Activated CD8-positive, alpha-beta T cell treated with anti-CD3 and anti-CD28 coated beads, Interleukin-2, amount 10 ng/mL, durations not matched to agents 7 days and 5 days (primary cell): ENCODE results near the gene DDIT3. TPM values are rescaled to one million over a fixed set of nuclear protein-coding genes. Genes with fewer than 3 reads are reported as not detected.

Experiments
- ATAC-seq: fragments of 150-1000 bp; cut with Tn5 transposase; one replicate; pipeline ENCODE4 v1.10.0; 2021; ENCODE audit warnings: moderate library complexity
- CTCF ChIA-PET: fragments of 350-600 bp; sonication (Branson Sonifier 250); formaldehyde crosslinking; loops from one replicate; lab custom pipeline; 2021; ENCODE audit warnings: antibody characterized with exemption; lab: Charles Lee
- POLR2A ChIA-PET: fragments of 350-600 bp; sonication (Branson Sonifier 250); formaldehyde crosslinking; loops from one replicate; lab custom pipeline; 2021; ENCODE audit warnings: antibody characterized with exemption; lab: Charles Lee
- DNase-seq: peaks from one replicate; pipeline ENCODE4 v3.0.0-alpha.2; 2020
- H3K27ac Mint-ChIP-seq: one replicate; pipeline ENCODE4 v1.8.0; 2021; ENCODE audit warnings: mild to moderate bottlenecking, mixed read lengths
- H3K27me3 Mint-ChIP-seq: one replicate; pipeline ENCODE4 v1.8.0; 2021; ENCODE audit warnings: low read depth, mixed read lengths
- H3K36me3 Mint-ChIP-seq: one replicate; pipeline ENCODE4 v1.8.0; 2021; ENCODE audit warnings: low read depth, mixed read lengths
- H3K4me1 Mint-ChIP-seq: one replicate; pipeline ENCODE4 v1.8.0; 2021; ENCODE audit warnings: low read depth, mixed read lengths
- H3K4me3 Mint-ChIP-seq: one replicate; pipeline ENCODE4 v1.8.0; 2021; ENCODE audit warnings: mild to moderate bottlenecking, mixed read lengths
- H3K9me3 Mint-ChIP-seq: one replicate; pipeline ENCODE4 v1.8.0; 2022; ENCODE audit warnings: mixed read lengths; ENCODE audit not compliant: insufficient read depth
- total RNA-seq, 2 experiments: library from RNA; stranded (reverse); gene quantifications; one replicate each; pipeline ENCODE4 v1.2.3, GENCODE V29; 2021

DDIT3 gene
- total RNA-seq, 2 experiments from 2014 or later: 14.9 to 15.0 TPM

DNA sequence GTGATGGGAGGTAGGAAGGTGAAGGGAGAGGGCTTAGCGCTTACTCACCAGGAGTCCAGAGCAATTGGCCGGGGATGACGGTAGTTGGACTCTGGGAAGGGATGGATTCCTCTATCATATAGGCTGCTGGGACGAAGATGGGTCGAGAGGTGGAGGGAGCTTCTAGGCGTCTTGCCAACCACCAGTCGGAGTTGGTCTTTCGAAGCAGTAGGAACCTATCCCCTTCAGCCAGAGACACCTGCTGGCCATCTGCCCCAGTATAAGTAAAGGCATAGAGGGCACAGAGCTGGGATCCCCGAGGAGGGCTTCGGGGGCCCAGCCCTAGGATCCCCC lies 41.3 kb downstream of the DDIT3 start:
- ATAC-seq: peak; percentile 0
- H3K36me3 Mint-ChIP-seq: peaks cover 43% of the 10 kb centered on the region
- H3K4me3 Mint-ChIP-seq: peak overlapping the region; percentile 96
- DNase-seq: no peak
- H3K27me3 Mint-ChIP-seq: no peaks in the 10 kb centered on the region
- H3K4me1 Mint-ChIP-seq: peaks cover 72% of the 10 kb centered on the region
- peak overlapping the region; percentile 99 for H3K27ac Mint-ChIP-seq
- no peaks in the 10 kb centered on the region for H3K9me3 Mint-ChIP-seq
- POLR2A ChIA-PET: interaction anchor here (1.4 to 8.0 kb wide), 6 partner anchors 9 to 45 kb away, joined by 7 to 74 read pairs (median 12); partner anchors contain the start of genes DDIT3, GLI1 and MARS1
- CTCF ChIA-PET: interaction anchor here (0.8 to 4.7 kb wide), 9 partner anchors 8 to 262 kb away, joined by 3 to 57 read pairs (median 3); partner anchors contain the start of genes DDIT3, GLI1, INHBE and MARS1

GRCh38 chr12:57477710-57478681 lies 42.3 kb downstream of the DDIT3 start:
- peak overlapping the region; percentile 96 for H3K4me3 Mint-ChIP-seq
- H3K27ac Mint-ChIP-seq: peak overlapping the region; percentile 99
- peak; percentile 54 for ATAC-seq
- DNase-seq: peak; percentile 72
- ChIA-PET POLR2A (interaction anchor here (0.5 to 8.0 kb wide), 9 partner anchors 8 to 1350 kb away, joined by 3 to 74 read pairs (median 11); partner anchors contain the start of genes DDIT3, ESYT1, GLI1 and MARS1), CTCF (interaction anchor here (0.6 to 4.7 kb wide), 16 partner anchors 9 to 263 kb away, joined by 3 to 57 read pairs (median 6); partner anchors contain the start of genes DDIT3, GLI1, INHBE and MARS1)
- H3K4me1 Mint-ChIP-seq: peaks cover 72% of the 10 kb centered on the region
- H3K36me3 Mint-ChIP-seq: peaks cover 50% of the 10 kb centered on the region
- no peaks in the 10 kb centered on the region for H3K9me3 Mint-ChIP-seq
- no peaks in the 10 kb centered on the region for H3K27me3 Mint-ChIP-seq

- ATAC-seq: peak; percentile 3
- POLR2A ChIA-PET: interaction anchor here (0.5 to 8.0 kb wide), 9 partner anchors 9 to 1349 kb away, joined by 3 to 74 read pairs (median 11); partner anchors contain the start of genes DDIT3, ESYT1, GLI1 and MARS1
These were observed 43.2 kb downstream of the DDIT3 start for GRCh38 chr12:57476993-57477709.

GRCh38 chr12:57476162-57476992 lies 43.9 kb downstream of the DDIT3 start:
- peaks cover 63% of the 10 kb centered on the region for H3K36me3 Mint-ChIP-seq
- POLR2A ChIA-PET: interaction anchor here (0.6 to 8.0 kb wide), 9 partner anchors 8 to 108 kb away, joined by 3 to 74 read pairs (median 11); partner anchors contain the start of genes DDIT3, GLI1 and MARS1
- H3K4me1 Mint-ChIP-seq: peaks cover 79% of the 10 kb centered on the region
- H3K4me3 Mint-ChIP-seq: peak overlapping the region; percentile 96
- H3K27ac Mint-ChIP-seq: peak overlapping the region; percentile 99
- CTCF ChIA-PET: interaction anchor here (0.5 to 4.7 kb wide), 16 partner anchors 10 to 252 kb away, joined by 3 to 57 read pairs (median 6); partner anchors contain the start of genes GLI1, INHBE and MARS1
- DNase-seq: peak; percentile 79
- no peaks in the 10 kb centered on the region for H3K27me3 Mint-ChIP-seq
- peak; percentile 13 for ATAC-seq
- H3K9me3 Mint-ChIP-seq: no peaks in the 10 kb centered on the region

More at GRCh38 chr12:57476993-57477709, 43.2 kb downstream of the DDIT3 start:
- H3K4me3 Mint-ChIP-seq: peak overlapping the region; percentile 96
- H3K4me1 Mint-ChIP-seq: peaks cover 79% of the 10 kb centered on the region
- CTCF ChIA-PET: interaction anchor here (0.5 to 4.7 kb wide), 20 partner anchors 10 to 253 kb away, joined by 3 to 57 read pairs (median 4); partner anchors contain the start of genes GLI1, INHBE and MARS1
- peak; percentile 38 for DNase-seq
- peak overlapping the region; percentile 99 for H3K27ac Mint-ChIP-seq
- H3K36me3 Mint-ChIP-seq: peaks cover 58% of the 10 kb centered on the region
- no peaks in the 10 kb centered on the region for H3K9me3 Mint-ChIP-seq
- H3K27me3 Mint-ChIP-seq: no peaks in the 10 kb centered on the region

DNA sequence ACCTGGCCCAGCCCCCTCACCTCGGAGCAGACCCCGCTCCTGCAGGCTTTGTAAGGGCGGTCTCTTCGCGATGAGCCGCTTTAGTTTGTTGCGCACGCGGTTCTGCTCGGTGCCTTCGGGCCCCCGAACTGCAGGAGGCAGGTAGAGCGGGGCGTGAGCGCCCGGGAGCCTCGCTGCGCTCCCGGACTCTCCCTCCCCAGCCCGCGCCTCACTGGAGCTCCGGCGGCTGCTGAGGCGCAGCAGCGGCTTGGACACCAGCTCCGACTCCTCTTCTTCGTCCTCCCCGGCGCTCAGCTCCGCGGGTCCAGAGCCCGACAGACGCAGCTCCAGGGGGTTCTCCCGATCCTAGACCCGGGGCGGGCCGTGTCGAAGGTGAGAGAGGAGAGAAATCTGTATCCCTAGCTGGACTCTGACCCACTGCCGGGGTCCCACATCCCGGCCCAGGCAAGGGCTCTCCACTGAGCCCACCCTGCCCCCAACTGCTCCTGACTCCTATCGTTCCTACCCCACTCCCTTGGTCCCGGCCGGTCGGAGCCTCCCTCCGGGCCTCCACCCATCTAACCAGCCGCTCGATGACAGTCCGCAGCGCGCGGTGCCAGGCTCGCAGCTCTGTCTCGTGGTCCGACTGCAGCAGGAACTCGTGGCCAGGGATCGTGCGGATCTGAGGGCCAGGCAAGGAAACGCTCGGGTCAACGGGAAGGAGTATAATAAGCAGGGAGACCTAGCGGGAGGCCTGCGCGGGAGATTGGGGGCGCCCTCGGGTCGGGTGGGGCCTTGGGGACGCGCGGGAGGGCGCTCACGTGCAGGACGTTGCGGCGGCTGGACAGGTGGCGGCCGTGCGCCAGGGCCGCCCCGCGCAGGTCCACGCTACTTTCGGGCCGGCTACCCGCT lies 44.8 kb downstream of the DDIT3 start:
- ChIA-PET CTCF (interaction anchor here (0.6 to 4.7 kb wide), 9 partner anchors 10 to 45 kb away, joined by 3 to 57 read pairs (median 11); partner anchors contain the start of genes DDIT3, GLI1 and MARS1), POLR2A (interaction anchor here (0.6 to 8.0 kb wide), 5 partner anchors 10 to 109 kb away, joined by 3 to 74 read pairs (median 7); partner anchors contain the start of genes GLI1 and MARS1)
- H3K4me1 Mint-ChIP-seq: peaks cover 75% of the 10 kb centered on the region
- no peaks in the 10 kb centered on the region for H3K9me3 Mint-ChIP-seq
- no peaks in the 10 kb centered on the region for H3K27me3 Mint-ChIP-seq
- DNase-seq (no peak), ATAC-seq (no peak)
- peak overlapping the region; percentile 96 for H3K4me3 Mint-ChIP-seq
- peaks cover 70% of the 10 kb centered on the region for H3K36me3 Mint-ChIP-seq
- peak overlapping the region; percentile 99 for H3K27ac Mint-ChIP-seq

DNA sequence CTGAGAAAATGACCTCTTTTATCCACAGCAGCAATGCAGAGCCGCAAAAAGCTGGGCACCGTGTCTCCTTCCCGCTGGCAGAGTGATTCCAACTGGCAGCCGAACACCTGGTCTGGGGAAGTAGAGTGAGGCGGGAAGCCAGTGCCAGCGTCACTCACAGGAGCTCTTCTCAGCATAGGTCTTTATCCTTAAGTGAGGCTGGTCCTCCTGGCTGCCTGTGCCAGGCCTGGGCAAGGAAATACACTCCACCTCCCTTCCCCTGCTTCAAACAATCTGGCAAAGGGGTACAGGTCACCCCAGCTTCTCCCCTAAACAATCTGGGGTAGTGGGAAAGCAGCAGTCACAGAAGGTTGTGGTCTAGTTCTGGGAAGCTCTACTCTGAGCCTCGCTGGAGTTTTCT lies 45.5 kb downstream of the DDIT3 start:
- Mint-ChIP-seq H3K4me3 (peak overlapping the region; percentile 48), H3K27me3 (no peaks in the 10 kb centered on the region), H3K4me1 (peaks cover 69% of the 10 kb centered on the region), H3K36me3 (peaks cover 74% of the 10 kb centered on the region), H3K9me3 (no peaks in the 10 kb centered on the region), H3K27ac (peak overlapping the region; percentile 14)
- ATAC-seq (no peak), DNase-seq (no peak)
- CTCF ChIA-PET: interaction anchor here (4.1 to 4.6 kb wide), 2 partner anchors 12 to 16 kb away, joined by 24 to 48 read pairs; partner anchors contain the start of gene GLI1
- POLR2A ChIA-PET: interaction anchor here (1.1 to 8.0 kb wide), 3 partner anchors 9 to 45 kb away, joined by 3 to 74 read pairs (median 6); partner anchors contain the start of genes DDIT3 and GLI1

- H3K36me3 Mint-ChIP-seq: peaks cover 78% of the 10 kb centered on the region
- H3K4me3 Mint-ChIP-seq: peak overlapping the region; percentile 48
- no peaks in the 10 kb centered on the region for H3K27me3 Mint-ChIP-seq
- H3K9me3 Mint-ChIP-seq: no peaks in the 10 kb centered on the region
- DNase-seq: no peak
- POLR2A ChIA-PET: interaction anchor here (1.1 to 8.0 kb wide), 3 partner anchors 9 to 46 kb away, joined by 3 to 74 read pairs (median 6); partner anchors contain the start of genes DDIT3 and GLI1
- no peak for ATAC-seq
- H3K27ac Mint-ChIP-seq: peak overlapping the region; percentile 14
- peaks cover 69% of the 10 kb centered on the region for H3K4me1 Mint-ChIP-seq
- CTCF ChIA-PET: interaction anchor here (4.1 to 4.6 kb wide), 2 partner anchors 12 to 16 kb away, joined by 24 to 48 read pairs; partner anchors contain the start of gene GLI1
These were observed 45.9 kb downstream of the DDIT3 start for GRCh38 chr12:57474430-57474829.

DNA sequence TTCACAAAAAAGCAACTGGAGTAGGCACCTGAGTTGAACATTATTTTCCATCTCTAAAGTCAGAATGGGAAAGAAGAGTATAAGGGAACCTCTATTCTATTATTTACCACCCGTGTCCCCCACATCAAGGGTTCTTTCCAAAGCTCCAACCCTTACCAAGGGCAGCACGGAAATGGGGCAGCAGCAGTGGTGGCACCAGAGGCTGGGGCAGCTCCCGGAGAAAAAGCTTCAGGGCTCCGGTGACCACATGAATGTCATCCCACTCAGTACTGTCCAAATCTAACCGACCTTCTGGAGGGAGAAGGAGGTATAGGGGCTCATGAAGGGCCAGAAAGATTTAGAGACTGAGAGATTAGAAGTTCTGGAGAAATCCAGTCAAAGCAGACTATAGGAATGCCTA lies 46.4 kb downstream of the DDIT3 start:
- Mint-ChIP-seq H3K4me1 (peaks cover 64% of the 10 kb centered on the region), H3K4me3 (peak overlapping the region; percentile 48), H3K9me3 (no peaks in the 10 kb centered on the region), H3K27ac (no peak overlapping the region), H3K36me3 (peaks cover 83% of the 10 kb centered on the region), H3K27me3 (no peaks in the 10 kb centered on the region)
- no peak for DNase-seq
- no peak for ATAC-seq
- ChIA-PET POLR2A (interaction anchor here (0.8 to 1.4 kb wide), 2 partner anchors 15 to 46 kb away, joined by 3 to 6 read pairs; partner anchors contain the start of gene DDIT3), CTCF (interaction anchor here (0.9 to 4.6 kb wide), 3 partner anchors 12 to 15 kb away, joined by 3 to 48 read pairs (median 24); partner anchors contain the start of gene GLI1)

DNA sequence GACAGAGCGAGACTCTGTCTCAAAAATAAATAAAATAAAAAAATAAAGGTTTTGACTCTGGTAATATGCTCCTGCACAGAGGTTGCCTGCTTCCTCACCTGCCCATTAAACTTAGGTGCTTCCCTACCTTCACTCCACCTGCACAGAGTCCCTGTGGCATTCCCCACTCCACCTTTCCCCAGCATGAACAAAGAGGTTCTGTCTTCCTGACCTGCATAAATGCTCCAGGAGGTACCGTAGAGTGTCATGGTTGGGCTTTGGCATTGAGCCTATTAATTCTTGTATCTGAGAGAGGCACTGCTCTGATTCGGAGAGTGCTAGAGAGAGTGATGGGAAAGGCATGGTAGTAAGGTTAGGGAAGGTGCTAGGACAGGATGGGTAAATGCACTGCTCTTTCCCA lies 46.9 kb downstream of the DDIT3 start:
- POLR2A ChIA-PET: interaction anchor here (0.8 to 1.4 kb wide), 2 partner anchors 15 to 47 kb away, joined by 3 to 6 read pairs; partner anchors contain the start of gene DDIT3
- Mint-ChIP-seq H3K4me3 (no peak overlapping the region), H3K27ac (peak overlapping the region; percentile 7)

More for the DNA sequence above, 46.9 kb downstream of the DDIT3 start:
- CTCF ChIA-PET: interaction anchor here (0.9 to 4.6 kb wide), 3 partner anchors 11 to 15 kb away, joined by 3 to 48 read pairs (median 24); partner anchors contain the start of gene GLI1
- Mint-ChIP-seq H3K27me3 (no peaks in the 10 kb centered on the region), H3K9me3 (no peaks in the 10 kb centered on the region), H3K36me3 (peaks cover 80% of the 10 kb centered on the region), H3K4me1 (peaks cover 59% of the 10 kb centered on the region)
- ATAC-seq: no peak
- no peak for DNase-seq
